GM21447 (cell line): Measurements from ENCODE around the gene GPR153.
"Not testable (repeated sequence)": the region's sequence is repeated elsewhere in the genome, so short reads cannot be mapped to it uniquely, and the experiment has no call there.

Experiments
- ATAC-seq: cut with Tn5 transposase; IDR thresholded peaks from one replicate; pipeline ENCODE4 v1.9.1; 2021; ENCODE audit not compliant: unreplicated experiment

GPR153 gene

DNA sequence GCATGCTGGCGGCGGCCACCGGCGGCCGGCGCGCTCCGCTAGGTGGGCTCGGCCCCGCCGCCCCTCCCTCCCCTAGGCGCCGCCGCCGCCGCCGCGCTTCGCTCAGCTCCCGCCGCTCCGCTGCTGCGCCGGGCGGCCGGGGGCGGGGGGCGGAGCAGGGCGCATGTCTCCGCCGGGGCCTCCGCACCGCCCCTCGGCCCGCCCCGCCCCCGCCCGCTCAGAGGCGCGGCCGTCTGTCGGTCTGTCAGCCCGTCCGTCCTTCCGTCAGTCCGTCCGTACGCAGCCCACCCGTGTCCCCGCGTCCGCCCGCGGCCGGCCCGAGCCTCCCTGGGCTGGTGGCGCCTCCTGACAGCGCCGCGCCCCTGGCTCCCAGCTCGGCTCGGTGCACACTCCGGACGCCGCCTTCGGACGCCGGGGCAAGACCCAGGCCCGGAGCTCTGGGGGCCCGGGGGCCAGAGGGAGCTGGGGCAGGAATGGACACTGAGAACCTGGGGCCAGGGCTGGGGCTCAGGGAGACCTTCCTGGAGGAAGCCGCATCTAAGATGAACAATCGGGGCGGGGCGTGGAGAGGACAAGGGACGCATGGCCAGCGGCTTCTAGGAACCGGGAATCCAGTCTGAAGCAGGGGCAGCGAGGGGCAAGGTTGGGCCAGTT lies at the start of gene GPR153:
Gene GPR153 (minus strand): TSS at position 138 of the 654 bp plus-strand sequence. CDS start 6,193 bp downstream, outside the sequence.
- ATAC-seq = no peak

DNA sequence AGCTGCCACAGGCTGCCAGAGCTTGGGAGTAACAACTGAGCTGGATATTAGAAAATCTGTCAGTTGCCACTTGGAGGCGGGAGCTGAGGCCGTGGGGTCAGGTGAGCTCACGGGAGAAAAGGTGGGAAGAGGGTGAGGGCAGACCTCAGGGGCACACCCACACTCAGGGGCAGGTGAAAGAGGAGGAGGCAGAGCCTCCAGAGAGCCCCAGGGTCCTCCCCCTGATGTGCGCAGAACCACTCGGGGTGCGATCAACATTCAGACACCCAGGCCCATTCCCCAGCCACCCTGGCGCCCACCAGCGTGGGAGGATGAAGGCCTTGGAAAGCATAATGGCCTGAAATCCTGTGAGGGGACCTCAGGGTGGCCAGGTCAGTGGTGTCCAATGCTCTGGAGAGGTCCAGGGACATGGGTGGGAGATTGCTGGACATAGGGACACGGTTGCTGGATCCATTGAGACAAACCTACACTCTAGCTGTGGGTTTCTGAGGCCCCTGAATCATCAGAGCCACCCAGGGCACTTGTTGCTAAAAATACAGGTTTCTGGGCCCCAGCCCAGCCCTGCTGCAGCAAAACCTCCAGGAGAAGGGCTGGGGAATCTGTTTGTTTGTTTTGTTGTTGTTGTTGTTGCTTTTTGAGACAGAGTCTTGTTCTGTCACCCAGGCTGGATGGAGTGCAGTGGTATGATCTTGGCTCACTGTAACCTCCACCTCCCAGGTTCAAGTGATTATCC lies 49.4 kb upstream of the GPR153 start:
- no peak for ATAC-seq

DNA sequence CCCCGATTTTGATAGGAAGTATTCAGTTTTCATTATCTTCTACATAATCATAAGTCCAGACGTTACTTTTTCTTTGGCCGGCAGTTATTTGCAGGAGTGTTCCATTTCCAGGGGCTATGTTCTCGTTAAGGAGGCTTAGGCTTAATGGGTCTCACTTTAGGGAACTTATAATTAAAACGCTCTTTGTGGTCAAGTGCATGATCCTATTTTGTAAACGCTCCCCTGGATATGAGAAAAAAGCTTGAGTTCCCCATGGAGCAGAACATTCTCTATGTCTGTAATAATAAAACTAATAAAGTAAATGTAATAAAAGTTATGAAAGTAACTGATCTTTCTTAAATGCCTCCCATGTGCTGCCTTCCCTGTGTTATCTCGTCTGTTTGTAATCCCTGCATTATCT lies 48.7 kb upstream of the GPR153 start:
- no peak for ATAC-seq

DNA sequence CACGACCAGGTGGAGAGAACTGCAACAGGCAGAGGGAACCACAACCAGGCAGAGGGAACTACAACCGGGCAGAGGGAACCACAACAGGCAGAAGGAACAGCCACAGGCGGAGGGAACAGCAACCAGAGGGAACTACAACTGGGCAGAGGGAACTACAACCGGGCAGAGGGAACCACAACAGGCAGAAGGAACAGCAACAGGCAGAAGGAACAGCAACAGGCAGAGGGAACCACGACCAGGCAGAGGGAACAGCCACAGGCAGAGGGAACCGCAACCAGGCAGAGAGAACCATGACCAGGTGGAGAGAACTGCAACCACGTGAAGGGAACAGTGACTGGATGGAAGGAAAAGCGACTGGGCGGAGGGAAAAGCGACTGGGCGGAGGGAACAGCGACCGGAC lies 47.6 kb upstream of the GPR153 start:
- ATAC-seq = no peak

DNA sequence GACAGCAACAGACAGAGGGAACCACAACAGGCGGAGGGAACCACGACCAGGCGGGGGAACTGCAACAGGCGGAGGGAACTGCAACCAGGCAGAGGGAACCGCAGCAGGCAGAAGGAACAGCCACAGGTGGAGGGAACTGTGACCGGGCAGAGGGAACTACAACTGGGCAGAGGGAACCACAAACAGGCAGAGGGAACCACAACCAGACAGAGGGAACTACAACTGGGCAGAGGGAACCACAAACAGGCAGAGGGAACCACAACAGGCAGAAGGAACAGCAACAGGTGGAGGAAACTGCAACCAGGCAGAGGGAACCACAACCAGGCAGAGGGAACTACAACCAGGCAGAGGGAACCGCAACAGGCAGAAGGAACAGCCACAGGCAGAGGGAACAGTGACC lies 46.8 kb upstream of the GPR153 start:
- not testable (repeated sequence) for ATAC-seq

DNA sequence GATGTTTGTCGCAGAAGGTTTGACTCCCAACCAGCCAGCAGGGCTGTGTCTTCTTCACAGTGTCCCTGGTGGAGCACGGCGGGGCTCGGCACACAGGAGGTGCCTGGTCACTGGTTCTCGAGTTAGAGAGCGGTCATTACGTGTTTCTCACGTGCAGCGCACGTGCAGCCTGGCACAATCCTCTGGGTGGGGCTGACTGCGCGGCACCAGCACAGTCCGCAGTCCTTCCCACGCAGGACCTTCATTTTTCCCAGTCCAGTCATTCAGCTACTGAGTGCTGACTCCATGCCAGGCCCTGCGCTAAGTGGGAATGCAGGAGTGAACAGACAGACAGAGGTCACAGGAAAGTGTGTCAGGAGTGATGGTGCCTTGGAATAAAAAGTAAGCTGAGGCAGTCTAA lies 46.2 kb upstream of the GPR153 start:
- ATAC-seq = no peak

DNA sequence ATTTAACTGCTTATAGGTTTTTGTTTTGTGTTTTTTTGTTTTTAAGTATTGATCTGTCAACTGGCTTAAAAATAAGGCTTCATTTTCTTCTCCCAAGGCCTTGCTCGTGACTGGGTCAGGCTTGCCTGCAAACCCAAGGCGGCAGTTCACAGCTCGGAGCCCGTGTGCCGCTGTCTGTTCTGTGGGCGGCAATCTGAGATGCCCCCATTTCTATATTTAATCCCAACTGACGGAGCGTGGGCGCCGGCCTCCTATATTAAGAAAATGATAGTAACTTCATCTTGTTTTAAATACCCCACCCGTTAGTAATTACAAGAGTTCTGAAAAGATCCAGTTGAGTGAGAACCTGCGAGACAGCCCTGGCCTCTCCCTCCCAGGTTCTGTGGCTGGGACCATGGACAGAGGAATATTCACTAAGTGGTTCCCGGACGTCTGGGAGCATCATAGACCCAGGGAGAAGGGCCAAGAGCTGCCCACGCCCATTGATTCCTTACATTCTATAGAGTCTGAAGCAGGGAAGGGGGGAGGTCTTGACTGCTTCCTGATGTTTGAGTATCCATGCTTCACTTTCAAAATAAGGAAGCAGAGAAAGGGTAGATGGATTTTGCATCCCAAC lies 42.6 kb upstream of the GPR153 start:
- ATAC-seq = no peak

DNA sequence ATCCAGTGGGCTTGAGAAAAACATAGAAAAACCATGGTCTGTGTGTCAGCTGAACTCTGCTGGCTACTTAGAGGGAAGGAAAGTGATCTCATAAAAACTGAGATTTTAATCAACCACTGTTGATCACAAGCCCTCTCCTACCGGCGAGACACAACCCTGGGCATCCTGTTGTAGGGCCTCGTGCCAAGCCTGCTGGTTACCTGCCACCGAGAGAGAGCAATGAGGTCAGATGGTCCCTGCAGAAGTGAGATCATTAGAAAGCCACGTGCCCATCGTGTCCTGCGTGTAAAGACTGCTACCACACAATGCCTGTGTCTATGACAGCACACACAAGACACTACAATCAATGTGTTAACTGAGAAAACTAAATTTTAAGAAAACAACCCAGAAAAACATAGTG lies 41.7 kb upstream of the GPR153 start:
- ATAC-seq = no peak

DNA sequence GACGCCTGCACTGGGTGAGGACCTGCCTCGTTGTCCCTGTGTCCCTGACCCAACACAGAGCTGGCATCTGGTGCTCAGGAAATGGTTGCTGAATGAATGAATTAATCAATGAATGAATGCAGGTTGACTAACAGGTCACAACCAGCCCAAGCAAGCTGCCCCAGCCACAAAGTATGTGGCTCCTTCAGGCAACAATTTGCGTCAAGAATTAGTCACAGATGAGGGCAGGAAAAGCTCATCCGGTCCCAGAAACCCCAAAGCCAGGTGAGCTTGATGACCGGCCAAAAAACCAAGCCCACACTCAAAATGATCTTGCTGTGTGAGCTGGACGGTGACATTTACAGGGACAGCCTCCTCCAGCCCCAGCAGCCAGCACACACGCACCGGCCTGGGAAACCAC lies 40.6 kb upstream of the GPR153 start:
- ATAC-seq = no peak

DNA sequence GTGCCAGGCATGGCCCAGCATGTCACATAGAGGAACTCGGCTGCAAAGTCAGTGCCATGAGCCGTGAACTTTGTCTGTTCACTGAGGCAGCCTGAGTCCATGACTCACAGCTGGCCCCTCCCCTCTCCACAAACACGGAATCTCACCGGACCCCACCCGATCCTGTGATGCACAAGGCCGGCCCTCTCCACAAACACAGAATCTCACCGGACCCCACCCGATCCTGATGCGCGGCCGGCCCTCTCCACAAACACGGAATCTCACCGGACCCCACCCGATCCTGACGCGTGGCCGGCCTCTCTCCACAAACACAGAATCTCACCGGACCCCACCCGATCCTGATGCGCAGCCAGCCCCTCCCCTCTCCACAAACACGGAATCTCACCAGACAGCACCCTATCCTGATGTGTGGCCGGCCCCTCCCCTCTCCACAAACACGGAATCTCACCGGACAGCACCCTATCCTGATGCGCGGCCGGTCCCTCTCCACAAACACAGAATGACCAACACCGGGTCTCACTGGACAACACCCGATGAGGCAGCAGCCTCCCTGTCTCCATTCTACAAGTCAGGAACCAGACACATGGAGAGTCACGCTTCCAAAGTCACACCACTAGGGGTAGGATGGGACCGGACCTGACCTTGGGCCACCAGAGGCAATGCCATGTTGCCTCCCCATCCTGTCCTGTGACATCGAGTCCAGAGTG lies 39.6 kb upstream of the GPR153 start:
- ATAC-seq = no peak

DNA sequence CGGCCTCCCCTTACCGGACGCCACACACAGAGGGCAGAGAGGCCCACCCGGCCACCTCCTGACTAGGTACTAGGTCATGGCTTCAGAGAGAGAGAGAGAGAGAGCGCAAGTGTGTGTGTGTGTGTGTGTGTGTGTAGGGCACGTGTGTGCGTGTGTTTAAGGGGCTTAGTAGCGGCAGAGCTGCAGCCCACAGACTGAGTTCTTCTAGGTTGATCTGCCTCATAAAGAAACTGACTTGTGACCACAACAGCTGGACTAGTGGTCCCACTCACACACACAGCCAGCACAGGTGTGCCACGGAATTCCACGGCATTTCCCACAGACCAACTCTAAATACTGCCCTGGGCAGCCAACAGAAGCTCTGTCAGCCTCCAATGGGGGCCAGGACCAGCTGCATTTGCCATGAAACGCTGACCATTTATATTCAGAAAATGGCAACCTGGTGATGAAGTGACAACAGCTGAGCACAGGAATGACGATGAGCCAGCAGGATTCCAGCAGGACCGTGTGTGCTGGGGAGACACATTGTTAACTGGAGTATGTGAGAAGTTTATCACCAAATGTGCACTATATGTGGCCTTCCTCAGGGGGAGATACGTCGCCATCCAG lies 38.8 kb upstream of the GPR153 start:
- ATAC-seq = no peak

DNA sequence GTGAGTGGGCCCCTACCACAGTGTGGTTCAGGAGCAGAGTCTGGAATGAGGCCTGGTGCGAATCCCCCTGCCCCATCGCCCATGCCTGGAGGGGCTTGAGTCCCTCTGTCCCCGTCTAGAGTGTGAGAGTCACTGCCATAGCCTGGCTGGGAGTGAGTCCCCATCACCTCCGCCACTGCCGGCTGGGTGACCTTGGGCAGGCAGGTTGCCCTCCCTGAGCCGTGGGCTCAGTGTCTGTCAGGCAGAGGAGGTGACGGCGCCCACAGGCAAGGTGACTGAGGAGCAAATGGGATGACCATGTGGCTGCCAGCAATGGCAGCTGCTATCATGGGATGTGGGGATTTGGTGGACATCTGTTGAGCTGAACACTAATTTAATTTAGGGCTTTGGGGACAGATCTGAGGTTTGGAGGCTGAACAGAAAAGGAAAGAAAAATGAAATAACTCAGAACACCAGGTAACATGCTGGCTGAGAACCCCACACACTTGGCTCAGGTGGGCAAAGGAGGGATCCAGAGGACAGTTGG lies 38.1 kb upstream of the GPR153 start:
- ATAC-seq = no peak

DNA sequence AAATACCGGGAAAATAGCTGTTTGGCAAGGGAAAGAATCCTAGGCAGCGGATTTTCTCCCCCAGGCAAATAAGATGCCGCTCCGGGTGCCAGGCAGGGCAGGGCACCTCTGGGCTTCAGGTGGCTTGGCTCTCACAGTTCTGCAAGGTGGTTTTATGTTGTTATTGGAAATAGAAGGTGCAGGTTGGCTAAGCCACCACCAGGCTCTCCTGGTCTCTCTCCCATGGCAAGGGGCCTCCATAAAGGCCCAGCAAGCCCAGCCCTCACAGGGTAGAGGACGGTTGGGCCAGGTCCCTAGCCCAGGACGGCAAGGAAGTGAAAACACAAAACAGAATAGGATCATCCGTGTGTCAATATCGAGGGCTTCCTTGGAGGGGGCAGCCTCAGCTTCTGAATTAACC lies 37.6 kb upstream of the GPR153 start:
- ATAC-seq = no peak

DNA sequence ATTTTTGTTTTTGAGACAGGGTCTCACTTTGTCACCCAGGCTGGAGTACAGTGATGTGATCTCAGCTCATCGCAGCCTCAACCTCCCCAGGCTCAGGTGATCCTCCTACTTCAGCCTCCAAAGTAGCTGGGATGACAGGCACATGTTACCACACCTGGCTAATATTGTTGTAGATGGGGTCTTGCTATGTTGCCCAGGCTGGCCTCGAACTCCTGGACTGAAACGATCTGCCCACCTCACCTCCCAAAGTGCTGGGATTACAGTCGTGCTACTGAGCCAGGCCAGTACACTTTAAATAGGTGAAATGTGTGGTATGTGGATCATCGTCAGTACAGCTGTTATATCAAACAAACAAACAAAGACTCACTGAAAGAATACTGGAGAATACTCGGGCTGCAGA lies 35.0 kb upstream of the GPR153 start:
- ATAC-seq = no peak

DNA sequence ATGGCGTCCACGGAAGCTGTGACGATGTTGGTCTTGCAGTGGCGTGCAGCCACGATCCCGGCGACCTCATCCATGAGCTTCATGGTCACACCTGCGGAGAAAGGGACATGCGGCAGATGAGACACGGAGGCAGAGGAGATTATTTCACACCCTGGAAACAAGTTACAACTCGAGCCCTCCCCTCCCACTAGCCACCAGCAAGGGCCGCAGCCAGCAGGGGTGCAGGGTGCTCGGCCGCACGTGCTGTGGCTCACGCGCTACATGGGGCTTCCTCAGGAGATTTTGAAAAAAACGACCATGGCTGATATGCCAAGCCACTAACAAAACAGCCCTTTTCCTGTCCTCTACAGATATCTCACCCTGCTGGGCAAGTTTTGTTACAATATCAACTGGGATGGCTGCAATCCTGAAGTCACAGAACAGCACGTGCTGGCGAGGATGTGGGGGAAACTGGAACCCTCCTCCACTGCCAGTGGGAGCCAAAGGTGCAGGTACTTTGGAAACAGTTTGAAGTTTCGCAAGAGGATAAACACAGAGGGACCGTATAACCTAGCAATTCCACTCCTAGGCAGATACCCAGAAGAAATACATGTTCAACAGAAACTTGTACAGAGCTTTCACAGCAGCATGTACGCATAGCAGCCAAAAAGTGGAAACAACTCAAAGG lies 34.1 kb upstream of the GPR153 start:
- no peak for ATAC-seq

DNA sequence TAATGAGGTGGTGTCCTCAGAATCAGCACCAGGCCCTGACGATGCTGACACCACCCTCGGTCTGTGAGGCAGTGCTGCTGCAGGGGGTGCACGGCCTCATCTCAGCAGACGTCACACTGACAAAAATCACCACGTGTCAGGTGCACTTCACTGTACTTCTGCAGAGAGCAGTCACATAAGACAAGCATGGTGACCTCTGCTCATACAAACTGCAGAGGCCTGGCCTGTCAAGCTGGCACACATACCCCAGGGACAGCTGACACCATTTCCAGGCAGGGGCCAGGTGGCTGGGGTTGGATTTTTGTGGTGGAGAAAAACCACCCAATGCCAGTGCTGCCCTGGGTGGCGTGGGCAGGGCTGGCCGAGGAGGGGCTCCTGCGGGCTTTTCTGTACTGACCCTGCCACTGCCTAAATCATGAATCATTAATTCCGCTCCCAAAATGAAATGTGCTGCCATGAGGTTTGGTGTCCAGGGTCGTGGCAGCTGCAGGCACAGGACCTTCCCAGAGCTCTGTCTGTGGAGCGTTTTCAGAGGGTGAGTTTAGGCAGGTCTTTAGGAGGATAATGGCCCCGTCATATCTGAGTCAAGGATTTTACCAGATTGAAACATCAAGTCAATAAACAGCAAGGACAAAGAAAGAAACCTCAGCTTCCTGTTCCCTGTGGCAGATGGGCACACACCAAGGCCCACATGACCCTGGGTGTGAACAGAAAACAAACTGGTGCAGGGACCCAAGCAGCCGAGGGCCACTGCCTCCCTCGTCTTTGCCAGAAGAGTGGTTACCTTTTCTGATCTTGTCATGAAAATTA lies 33.4 kb upstream of the GPR153 start:
- no peak for ATAC-seq

DNA sequence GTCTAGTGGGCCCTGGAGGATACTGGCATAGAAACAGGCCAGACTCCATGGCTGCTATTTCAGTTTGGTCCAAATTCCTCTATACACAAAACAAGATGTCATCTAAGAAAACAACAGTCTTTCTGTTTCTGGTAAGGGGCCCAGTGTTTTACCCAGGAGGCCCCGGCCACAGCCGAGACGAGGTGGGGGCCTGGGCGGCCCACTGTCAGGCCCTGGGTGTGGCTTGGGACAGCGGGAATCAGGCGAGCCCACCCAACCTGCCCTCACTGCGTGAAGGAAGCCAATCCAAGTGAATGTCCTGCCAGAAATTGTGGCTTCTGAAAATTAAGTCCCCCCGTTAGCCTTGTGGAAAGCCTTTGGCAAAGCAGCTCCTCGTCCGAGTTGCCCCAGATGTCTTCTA lies 31.2 kb upstream of the GPR153 start:
- no peak for ATAC-seq

DNA sequence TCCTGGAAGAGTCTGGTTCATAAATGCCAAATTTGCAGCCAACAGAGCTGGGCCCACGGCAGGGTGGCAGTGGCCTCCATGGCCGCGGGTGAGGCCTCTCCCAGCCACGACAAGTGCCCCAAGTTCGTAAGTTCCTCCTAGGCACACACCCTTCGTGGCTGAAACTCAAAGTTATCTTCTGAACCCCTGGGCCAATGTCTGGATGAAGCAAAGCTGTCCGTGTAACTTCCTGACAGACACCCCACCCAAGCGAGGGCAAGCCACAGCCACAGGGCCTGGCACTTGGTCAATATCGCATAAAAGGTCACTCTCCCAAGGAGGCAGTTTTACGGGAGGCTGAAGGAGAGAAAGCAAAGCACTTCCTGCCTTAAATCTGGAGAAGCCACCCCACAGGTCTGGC lies 27.8 kb upstream of the GPR153 start:
- ATAC-seq = no peak

DNA sequence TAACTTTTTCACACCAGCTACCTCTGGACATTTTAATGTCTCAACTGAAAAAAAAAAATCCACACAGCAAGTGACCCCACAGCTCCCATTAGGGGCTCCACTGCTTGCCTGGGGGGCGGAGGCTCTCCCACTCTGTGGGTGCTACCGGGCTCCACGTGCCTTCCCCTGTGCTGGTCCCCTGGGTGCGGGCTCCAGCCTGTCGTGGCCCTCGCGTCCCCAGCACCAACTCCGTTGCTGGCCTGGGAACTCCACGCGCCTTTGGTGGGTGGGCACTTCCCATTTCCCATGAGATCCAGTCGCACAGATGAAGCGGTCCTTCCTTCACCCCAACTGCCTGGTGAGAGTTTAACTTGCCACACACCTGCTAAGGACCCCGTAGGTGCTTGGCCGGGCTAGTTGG lies 27.1 kb upstream of the GPR153 start:
- ATAC-seq = no peak

DNA sequence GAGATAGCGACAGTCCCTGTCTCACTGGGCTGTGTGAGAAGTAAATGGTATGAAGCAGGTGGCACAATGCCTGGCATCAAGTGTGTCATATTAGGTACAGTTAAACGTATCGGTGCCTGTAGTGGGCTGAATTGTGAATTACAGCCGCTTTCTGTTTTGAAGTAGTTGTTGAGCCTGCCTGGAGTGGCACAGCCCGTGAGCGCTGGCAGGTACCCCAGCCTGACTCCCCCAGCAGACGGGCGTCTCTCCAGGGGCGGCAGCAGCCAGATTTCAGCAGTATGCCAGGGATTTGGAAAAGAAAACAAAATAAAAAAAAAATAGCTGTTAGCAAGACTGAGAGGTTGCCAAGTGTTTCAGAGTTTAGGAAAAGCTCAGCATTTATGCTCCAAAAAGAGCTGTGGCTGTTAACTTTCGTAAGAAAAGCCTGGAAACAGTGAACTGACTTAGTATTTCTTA lies 26.6 kb upstream of the GPR153 start:
- no peak for ATAC-seq
